Left ventricle myocardium inferior (tissue), 1 donor: ENCODE measurements around the gene GPR152. TPM values are rescaled to one million over a fixed set of nuclear protein-coding genes. Genes with fewer than 3 reads are reported as not detected.
A peak's percentile ranks its signal among the peaks of the same experiment; 100 is the strongest.
"Not testable (repeated sequence)": the region's sequence is repeated elsewhere in the genome, so short reads cannot be mapped to it uniquely, and the experiment has no call there.

Experiments used
- DNase-seq: peaks from one replicate; pipeline ENCODE4 v3.0.0-alpha.2; 2020
- H3K27ac ChIP-seq: fragments of 200-600 bp; replicated peaks from 2 replicates; pipeline ENCODE4 v1.8.0; 2021
- H3K27me3 ChIP-seq: fragments of 200-600 bp; 2 replicates; pipeline ENCODE4 v1.8.0; 2021; ENCODE audit warnings: low read depth
- H3K36me3 ChIP-seq: fragments of 200-600 bp; 2 replicates; pipeline ENCODE4 v1.8.0; 2021
- H3K4me1 ChIP-seq: fragments of 200-600 bp; 2 replicates; pipeline ENCODE4 v1.8.0; 2021
- H3K4me3 ChIP-seq: fragments of 200-600 bp; 2 replicates; pipeline ENCODE4 v1.8.0; 2021; ENCODE audit warnings: mild to moderate bottlenecking, moderate library complexity
- H3K9me3 ChIP-seq: fragments of 200-600 bp; replicated peaks from 2 replicates; pipeline ENCODE4 v1.8.0; 2021
- intact Hi-C: fragments of 100-400 bp; cut with micrococcal nuclease; formaldehyde crosslinking; loops from one replicate; pipeline ENCODE4 v1.11.0; 2022
- total RNA-seq: library from RNA; stranded (reverse); fragmentation: NEBNext Ultra II Directional; extraction: Animal tissue kit (Norgen Biotek cat#: 25700); gene quantifications from one replicate; pipeline ENCODE4 v1.2.1, GENCODE V29; 2021
- TF ChIP-seq, protein P1 (sequence below): fragments of 200-600 bp; IDR thresholded peaks from 2 replicates; pipeline ENCODE4 v1.8.0; 2021; ENCODE audit warnings: antibody characterized with exemption, mild to moderate bottlenecking, borderline replicate concordance
- donor health status: DM: no; HTN: yes; CAD: no; lungs with severe emphysema.

GPR152 gene
- total RNA-seq, 1 donor from 2014 or later, result not detected

DNA sequence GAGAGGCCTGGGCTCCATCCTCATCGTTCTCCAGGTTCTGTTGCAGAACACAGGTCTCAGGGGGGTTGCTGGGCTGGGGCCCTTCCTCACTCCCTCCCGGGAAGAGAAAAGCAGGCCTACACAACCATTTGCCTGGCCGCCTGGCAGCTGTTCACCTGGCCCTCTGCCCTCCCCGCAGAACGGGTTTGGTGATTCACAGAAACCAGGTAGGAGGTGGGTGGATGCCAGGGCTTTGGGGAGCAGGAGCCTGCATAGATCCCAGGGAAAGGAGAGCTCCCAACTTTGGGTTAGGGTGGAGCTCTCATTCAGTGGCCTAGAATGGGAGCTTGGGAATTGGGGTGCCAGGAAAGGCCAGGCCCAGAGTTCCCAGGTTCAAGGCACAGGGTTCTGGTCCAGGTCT lies 15.5 kb upstream of the GPR152 start:
- no peaks in the 10 kb centered on the region for H3K27me3 ChIP-seq
- H3K4me1 ChIP-seq, result peaks cover 51% of the 10 kb centered on the region
- TF ChIP-seq, protein P1, sequence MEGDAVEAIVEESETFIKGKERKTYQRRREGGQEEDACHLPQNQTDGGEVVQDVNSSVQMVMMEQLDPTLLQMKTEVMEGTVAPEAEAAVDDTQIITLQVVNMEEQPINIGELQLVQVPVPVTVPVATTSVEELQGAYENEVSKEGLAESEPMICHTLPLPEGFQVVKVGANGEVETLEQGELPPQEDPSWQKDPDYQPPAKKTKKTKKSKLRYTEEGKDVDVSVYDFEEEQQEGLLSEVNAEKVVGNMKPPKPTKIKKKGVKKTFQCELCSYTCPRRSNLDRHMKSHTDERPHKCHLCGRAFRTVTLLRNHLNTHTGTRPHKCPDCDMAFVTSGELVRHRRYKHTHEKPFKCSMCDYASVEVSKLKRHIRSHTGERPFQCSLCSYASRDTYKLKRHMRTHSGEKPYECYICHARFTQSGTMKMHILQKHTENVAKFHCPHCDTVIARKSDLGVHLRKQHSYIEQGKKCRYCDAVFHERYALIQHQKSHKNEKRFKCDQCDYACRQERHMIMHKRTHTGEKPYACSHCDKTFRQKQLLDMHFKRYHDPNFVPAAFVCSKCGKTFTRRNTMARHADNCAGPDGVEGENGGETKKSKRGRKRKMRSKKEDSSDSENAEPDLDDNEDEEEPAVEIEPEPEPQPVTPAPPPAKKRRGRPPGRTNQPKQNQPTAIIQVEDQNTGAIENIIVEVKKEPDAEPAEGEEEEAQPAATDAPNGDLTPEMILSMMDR, result no peak
- H3K9me3 ChIP-seq, result no peaks in the 10 kb centered on the region
- H3K27ac ChIP-seq, result peak overlapping the region; percentile 95
- DNase-seq, result no peak
- no peaks in the 10 kb centered on the region for H3K36me3 ChIP-seq
- intact Hi-C loops, result no loop called here
- H3K4me3 ChIP-seq, result peak overlapping the region; percentile 83

DNA sequence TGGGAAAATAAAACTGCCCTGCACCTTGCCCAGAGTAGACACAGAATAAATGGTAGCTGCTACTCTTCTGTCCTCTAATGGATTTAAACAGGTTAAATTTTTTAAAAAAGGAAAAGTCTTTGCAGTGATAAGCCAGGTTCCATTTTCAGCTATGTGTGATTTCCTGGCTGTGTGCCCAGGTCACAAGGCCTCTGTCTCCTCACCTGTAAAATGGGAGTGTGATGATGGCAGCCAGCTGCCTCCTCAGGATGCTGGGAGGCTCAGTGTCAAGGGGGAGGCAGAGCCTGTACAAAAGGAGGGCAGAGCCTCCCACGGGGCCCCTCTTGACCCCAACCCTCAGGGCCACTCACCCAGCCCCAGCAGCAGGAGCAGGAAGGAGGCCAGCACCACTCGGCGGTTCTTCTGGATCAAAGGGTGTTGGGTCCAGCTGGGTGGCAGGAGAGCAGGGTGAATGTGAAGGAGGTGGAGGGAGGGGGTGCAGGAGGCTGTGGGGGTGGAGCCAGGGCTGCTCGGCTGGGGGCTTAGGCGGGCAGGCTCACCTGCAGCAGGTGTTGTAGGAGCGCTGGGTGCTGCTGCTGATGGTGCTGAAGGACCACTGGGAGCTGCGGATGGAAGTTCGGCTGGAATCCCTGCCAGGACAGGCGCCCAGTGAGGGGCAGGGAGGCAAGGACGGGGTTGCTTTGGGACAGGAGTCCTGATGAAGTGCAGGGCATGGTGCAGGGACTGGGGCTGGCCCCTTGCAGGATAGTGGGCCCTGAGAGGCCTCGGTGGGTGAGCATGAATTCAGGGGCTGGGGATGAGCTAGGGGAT lies 14.6 kb upstream of the GPR152 start:
- Histone ChIP-seq H3K27ac (peak overlapping the region; percentile 1), H3K9me3 (no peaks in the 10 kb centered on the region), H3K27me3 (no peaks in the 10 kb centered on the region), H3K4me3 (no peak overlapping the region), H3K36me3 (no peaks in the 10 kb centered on the region), H3K4me1 (peaks cover 51% of the 10 kb centered on the region)
- intact Hi-C loops, result no loop called here
- TF ChIP-seq, protein P1, result no peak
- no peak for DNase-seq

DNA sequence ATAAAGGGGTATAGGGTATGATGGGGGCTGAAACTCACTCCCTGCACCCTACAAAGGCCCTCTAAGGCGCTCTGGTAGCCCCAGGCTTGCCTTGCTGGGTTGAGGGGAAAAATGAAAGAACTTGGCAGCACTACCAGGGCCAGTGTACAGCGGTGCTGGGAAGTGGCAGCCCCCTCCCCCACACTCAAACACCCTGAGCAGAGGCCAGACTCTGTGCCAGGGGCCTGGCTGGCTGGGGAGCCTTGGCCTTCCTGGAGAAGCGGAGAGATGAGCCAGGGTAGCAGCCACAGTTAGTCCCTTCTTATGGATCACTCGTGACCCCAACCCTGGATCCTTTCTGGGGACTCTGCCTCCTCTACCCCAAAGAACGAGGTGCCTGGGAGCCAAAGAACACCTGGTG lies 13.8 kb upstream of the GPR152 start:
- intact Hi-C loops, result no loop called here
- no peak for DNase-seq

DNA sequence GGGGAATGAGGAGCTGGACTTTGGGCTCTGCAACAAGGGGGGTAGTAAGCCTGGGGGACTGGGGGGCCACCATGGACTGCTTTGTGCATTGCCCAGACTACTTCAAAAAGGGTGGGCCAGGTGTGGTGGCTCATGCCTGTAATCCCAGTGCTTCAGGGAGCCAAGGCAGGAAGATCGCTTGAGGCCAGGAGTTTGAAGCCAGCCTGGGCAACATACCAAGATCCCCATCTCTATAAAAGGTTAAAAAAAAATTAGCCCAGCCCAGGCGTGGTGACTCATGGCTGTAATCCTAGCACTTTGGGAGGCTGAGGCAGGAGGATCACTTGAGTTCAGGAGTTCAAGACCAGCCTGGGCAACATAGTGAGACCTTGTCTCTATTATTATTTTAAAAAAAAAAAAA lies 13.0 kb upstream of the GPR152 start:
- peak overlapping the region; percentile 75 for H3K4me3 ChIP-seq
- H3K9me3 ChIP-seq, intact Hi-C loops, H3K36me3 ChIP-seq, DNase-seq, H3K27me3 ChIP-seq: not testable (repeated sequence)
- peak overlapping the region; percentile 95 for H3K27ac ChIP-seq
- H3K4me1 ChIP-seq, result peaks cover 51% of the 10 kb centered on the region

More for the DNA sequence above, 13.8 kb upstream of the GPR152 start:
- Histone ChIP-seq H3K27ac (peak overlapping the region; percentile 1), H3K9me3 (no peaks in the 10 kb centered on the region), H3K36me3 (no peaks in the 10 kb centered on the region), H3K4me1 (peaks cover 51% of the 10 kb centered on the region), H3K27me3 (no peaks in the 10 kb centered on the region), H3K4me3 (no peak overlapping the region)
- TF ChIP-seq, protein P1, result no peak

DNA sequence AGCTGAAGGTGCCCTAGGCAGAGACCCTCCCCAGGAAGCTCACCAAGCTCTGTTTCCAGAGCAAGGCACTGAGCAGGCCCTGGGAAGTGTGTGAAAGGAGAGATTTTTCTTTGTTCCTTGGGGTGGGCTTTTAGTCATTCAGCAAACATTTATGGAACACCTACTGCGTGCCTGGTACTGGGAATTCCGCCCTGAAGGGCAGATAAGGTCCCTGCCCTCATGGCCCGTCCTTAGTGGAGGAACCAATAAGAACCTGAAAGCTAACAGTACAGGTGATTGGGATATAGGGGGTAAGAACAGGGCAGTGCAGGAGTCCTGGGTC lies 12.6 kb upstream of the GPR152 start:
- TF ChIP-seq, protein P1, result no peak
- Histone ChIP-seq H3K9me3 (no peaks in the 10 kb centered on the region), H3K36me3 (no peaks in the 10 kb centered on the region), H3K4me3 (peak overlapping the region; percentile 75), H3K4me1 (peaks cover 51% of the 10 kb centered on the region), H3K27me3 (no peaks in the 10 kb centered on the region), H3K27ac (peak overlapping the region; percentile 95)
- intact Hi-C loops, result no loop called here
- DNase-seq, result no peak

DNA sequence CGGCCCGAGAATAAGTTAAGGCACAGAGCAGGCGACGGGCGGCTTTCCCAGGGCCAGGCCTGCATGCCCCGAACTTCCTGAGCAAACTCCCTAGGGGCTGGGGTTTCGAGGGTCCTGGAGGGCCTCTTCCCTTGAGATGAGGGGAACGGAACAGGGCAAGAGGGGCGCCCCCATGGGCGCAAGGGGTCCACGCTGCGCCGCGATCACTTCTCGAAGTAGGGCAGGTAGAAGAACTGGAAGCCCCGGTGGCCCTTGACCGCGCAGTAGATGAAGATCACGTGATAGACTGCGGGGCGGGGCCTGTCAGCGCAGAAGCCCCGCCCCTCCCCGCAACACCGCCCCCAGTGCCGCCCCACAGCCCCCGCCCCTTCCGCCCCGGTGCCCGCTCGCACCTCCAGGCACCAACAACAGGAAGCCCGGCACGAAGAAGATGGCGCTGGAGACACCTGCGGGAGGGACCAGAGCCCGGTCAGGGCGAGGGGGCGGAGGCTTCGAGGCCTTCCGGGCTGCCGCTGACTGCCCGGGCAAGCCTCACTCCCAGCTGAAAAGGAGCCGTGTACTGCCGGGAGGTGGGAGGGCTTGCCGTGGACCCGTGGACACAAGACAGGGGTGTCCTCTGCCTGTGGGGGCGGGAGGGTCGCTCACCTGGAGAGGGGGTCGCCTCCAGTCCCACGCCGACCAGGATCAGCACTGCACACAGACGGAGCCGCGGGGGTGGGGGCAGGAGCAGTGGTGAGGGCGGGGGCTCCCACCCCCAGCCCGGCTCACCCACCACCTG lies 12.1 kb upstream of the GPR152 start:
- Histone ChIP-seq H3K9me3 (no peaks in the 10 kb centered on the region), H3K4me3 (peak overlapping the region; percentile 75), H3K36me3 (no peaks in the 10 kb centered on the region), H3K27me3 (no peaks in the 10 kb centered on the region), H3K4me1 (peaks cover 47% of the 10 kb centered on the region), H3K27ac (peak overlapping the region; percentile 95)
- TF ChIP-seq, protein P1, result no peak
- intact Hi-C loops, result no loop called here
- peak; percentile 87 for DNase-seq
